Left renal pelvis (tissue), 4 donors: Measurements from ENCODE around the gene PRCP. TPM values are rescaled to one million over a fixed set of nuclear protein-coding genes. Genes with fewer than 3 reads are reported as not detected.

Experiments
- DNase-seq, 4 donors: peaks; one replicate each; pipeline ENCODE4 v3.0.0-alpha.2; 2013; ENCODE audit warnings: low read depth in 4 of 4, low spot score in 3 of 4
- polyA plus RNA-seq, 4 donors: library from polyadenylated mRNA; unstranded; fragments of 120-200 nt; gene quantifications; one replicate each; pipeline ENCODE4 v1.2.1, GENCODE V29; 2013; ENCODE audit not compliant: insufficient read length in 4 of 4

PRCP gene
- polyA plus RNA-seq, 4 donors, result 203 to 317 (median 264) TPM

- DNase-seq, result no peak
These were observed 67.2 kb downstream of the PRCP start for GRCh38 chr11:82832983-82833382.

- DNase-seq, result peak in 3 of 4 donors; percentile 14 to 39 (median 24)
These were observed 68.9 kb downstream of the PRCP start for GRCh38 chr11:82831364-82831763.

- DNase-seq, result no peak
These were observed 69.5 kb downstream of the PRCP start for GRCh38 chr11:82830746-82831145.

GRCh38 chr11:82829101-82829500 lies 71.1 kb downstream of the PRCP start:
- no peak for DNase-seq

GRCh38 chr11:82828472-82828871 lies 71.8 kb downstream of the PRCP start:
- no peak for DNase-seq

- DNase-seq, result no peak
These were observed 73.7 kb downstream of the PRCP start for GRCh38 chr11:82826526-82826925.

- DNase-seq, result no peak
These were observed 76.3 kb downstream of the PRCP start for GRCh38 chr11:82823647-82824619.

- DNase-seq, result peak in 2 of 4 donors; percentile 5 to 12
These were observed 81.7 kb downstream of the PRCP start for GRCh38 chr11:82818409-82819043.

- DNase-seq, result no peak
These were observed 84.8 kb downstream of the PRCP start for GRCh38 chr11:82815406-82815805.

- no peak for DNase-seq
These were observed 85.9 kb downstream of the PRCP start for GRCh38 chr11:82814379-82814778.

- DNase-seq, result no peak
These were observed 88.9 kb downstream of the PRCP start for GRCh38 chr11:82811369-82811768.

- DNase-seq, result no peak
These were observed 89.5 kb downstream of the PRCP start for GRCh38 chr11:82810738-82811137.

- DNase-seq, result no peak
These were observed 89.9 kb downstream of the PRCP start for GRCh38 chr11:82810326-82810725.

GRCh38 chr11:82807646-82808045 lies 92.6 kb downstream of the PRCP start:
- no peak for DNase-seq

GRCh38 chr11:82802710-82803109 lies 97.5 kb downstream of the PRCP start:
- no peak for DNase-seq

GRCh38 chr11:82796998-82797961 lies 103.0 kb downstream of the PRCP start:
- no peak for DNase-seq

GRCh38 chr11:82794490-82794889 lies 105.7 kb downstream of the PRCP start:
- no peak for DNase-seq

- no peak for DNase-seq
These were observed 107.2 kb downstream of the PRCP start for GRCh38 chr11:82792822-82793569.

- no peak for DNase-seq
These were observed 107.9 kb downstream of the PRCP start for GRCh38 chr11:82792319-82792718.

GRCh38 chr11:82791779-82792178 lies 108.5 kb downstream of the PRCP start:
- no peak for DNase-seq
